Neutrophil (primary cell): ENCODE data around the gene STARD5.

Source experiments
- H3K27ac ChIP-seq: fragments of 200-600 bp; sonication (generic); 2 replicates; pipeline ENCODE4 v1.5.1; 2016; ENCODE audit warnings: mild to moderate bottlenecking, moderate library complexity
- H3K27me3 ChIP-seq: fragments of 200-600 bp; sonication (generic); 2 replicates; pipeline ENCODE4 v1.6.0; 2016; ENCODE audit warnings: mild to moderate bottlenecking
- H3K36me3 ChIP-seq: fragments of 200-600 bp; sonication (generic); 2 replicates; pipeline ENCODE4 v1.5.1; 2017
- H3K4me1 ChIP-seq, 2 experiments: fragments of 200-600 bp in 1 of 2; sonication (generic) in 1 of 2; 1 replicate in 1 of 2; 2 replicates in 1 of 2; pipeline versions ENCODE4 v1.5.1 to v1.6.1; 2013 to 2016; ENCODE audit warnings: low read depth in 1 of 2, low read length in 1 of 2, mild to moderate bottlenecking in 1 of 2, moderate library complexity in 1 of 2; ENCODE audit not compliant: control insufficient read depth in 1 of 2, insufficient read depth in 1 of 2
- H3K4me3 ChIP-seq, 2 experiments: fragments of 200-600 bp in 1 of 2; sonication (generic) in 1 of 2; 1 replicate in 1 of 2; 2 replicates in 1 of 2; pipeline ENCODE4 v1.5.1; 2013 to 2016; ENCODE audit warnings: low read depth in 1 of 2, low read length in 1 of 2, mild to moderate bottlenecking in 1 of 2, moderate library complexity in 1 of 2
- H3K9me3 ChIP-seq: fragments of 200-600 bp; sonication (generic); 2 replicates; pipeline ENCODE4 v1.5.1; 2016
- TF ChIP-seq, protein P1 (sequence below): fragments of 200-600 bp; sonication (generic); IDR thresholded peaks from 2 replicates; pipeline ENCODE4 v1.5.1; 2016; ENCODE audit warnings: antibody characterized with exemption

Gene STARD5

GRCh38 chr15:81261172-81261811 lies 62.6 kb downstream of the STARD5 start:
- H3K9me3 ChIP-seq, result no peaks in the 10 kb centered on the region
- H3K27me3 ChIP-seq, result peaks cover 47% of the 10 kb centered on the region
- H3K36me3 ChIP-seq, result no peaks in the 10 kb centered on the region
- H3K27ac ChIP-seq, result no peak overlapping the region
- TF ChIP-seq, protein P1, sequence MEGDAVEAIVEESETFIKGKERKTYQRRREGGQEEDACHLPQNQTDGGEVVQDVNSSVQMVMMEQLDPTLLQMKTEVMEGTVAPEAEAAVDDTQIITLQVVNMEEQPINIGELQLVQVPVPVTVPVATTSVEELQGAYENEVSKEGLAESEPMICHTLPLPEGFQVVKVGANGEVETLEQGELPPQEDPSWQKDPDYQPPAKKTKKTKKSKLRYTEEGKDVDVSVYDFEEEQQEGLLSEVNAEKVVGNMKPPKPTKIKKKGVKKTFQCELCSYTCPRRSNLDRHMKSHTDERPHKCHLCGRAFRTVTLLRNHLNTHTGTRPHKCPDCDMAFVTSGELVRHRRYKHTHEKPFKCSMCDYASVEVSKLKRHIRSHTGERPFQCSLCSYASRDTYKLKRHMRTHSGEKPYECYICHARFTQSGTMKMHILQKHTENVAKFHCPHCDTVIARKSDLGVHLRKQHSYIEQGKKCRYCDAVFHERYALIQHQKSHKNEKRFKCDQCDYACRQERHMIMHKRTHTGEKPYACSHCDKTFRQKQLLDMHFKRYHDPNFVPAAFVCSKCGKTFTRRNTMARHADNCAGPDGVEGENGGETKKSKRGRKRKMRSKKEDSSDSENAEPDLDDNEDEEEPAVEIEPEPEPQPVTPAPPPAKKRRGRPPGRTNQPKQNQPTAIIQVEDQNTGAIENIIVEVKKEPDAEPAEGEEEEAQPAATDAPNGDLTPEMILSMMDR, result no peak
- H3K4me3 ChIP-seq, result no peak overlapping the region
- H3K4me1 ChIP-seq, result peaks cover 8 to 9% of the 10 kb centered on the region in 2 experiments

DNA sequence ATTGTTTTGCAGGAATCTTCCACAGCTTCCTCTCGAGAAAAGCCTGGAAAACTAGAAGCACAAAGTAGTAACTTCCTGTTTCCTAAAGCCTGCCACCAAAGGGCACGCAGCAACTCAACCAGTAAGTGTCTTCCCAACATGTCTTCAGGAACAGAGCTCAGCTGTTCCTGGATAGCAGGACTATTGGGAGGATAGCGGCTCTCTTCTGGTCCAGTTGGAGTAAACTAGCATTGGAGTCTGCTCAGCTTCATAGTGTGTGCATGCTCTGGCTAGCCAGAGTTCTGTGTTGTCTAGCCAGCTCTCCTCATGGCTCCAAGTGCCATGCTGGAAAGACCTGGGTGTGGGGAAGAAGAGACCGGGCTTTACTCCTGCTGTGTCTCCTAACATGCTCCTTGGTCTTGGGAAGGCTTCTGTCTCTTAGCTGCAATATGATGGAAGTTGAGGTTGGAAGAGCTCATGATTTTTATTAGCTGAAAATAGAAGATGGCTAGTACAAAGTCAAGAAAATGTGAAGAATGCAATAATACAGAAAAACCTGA lies 64.1 kb downstream of the STARD5 start:
- H3K9me3 ChIP-seq, result no peaks in the 10 kb centered on the region
- H3K36me3 ChIP-seq, result no peaks in the 10 kb centered on the region
- peaks cover 38% of the 10 kb centered on the region for H3K27me3 ChIP-seq
- no peak overlapping the region for H3K4me3 ChIP-seq
- H3K4me1 ChIP-seq, result no peaks in the 10 kb centered on the region
- no peak overlapping the region for H3K27ac ChIP-seq
- TF ChIP-seq, protein P1, result no peak
